Ascending aorta (tissue), 2 donors: ENCODE measurements around the gene EIF4G3. TPM values are rescaled to one million over a fixed set of nuclear protein-coding genes. Genes with fewer than 3 reads are reported as not detected.
A peak's percentile ranks its signal among the peaks of the same experiment; 100 is the strongest.
"Not testable (repeated sequence)": the region's sequence is repeated elsewhere in the genome, so short reads cannot be mapped to it uniquely, and the experiment has no call there.

ENCODE experiments used
- DNase-seq, 2 donors: peaks; one replicate each; pipeline ENCODE4 v3.0.0-alpha.2; 2019; ENCODE audit warnings: low spot score in 2 of 2
- H3K27ac ChIP-seq, 2 donors: fragments of 200-600 bp; sonication (generic); one replicate each; pipeline ENCODE4 v1.5.1; 2016 to 2017; ENCODE audit warnings: mild to moderate bottlenecking in 1 of 2
- H3K27me3 ChIP-seq: fragments of 200-600 bp; sonication (generic); one replicate; pipeline ENCODE4 v1.5.1; 2017
- H3K36me3 ChIP-seq, 2 donors: fragments of 200-600 bp; sonication (generic); one replicate each; pipeline ENCODE4 v1.5.1; 2016
- H3K4me1 ChIP-seq, 2 donors: fragments of 200-600 bp; sonication (generic); one replicate each; pipeline ENCODE4 v1.5.1; 2016 to 2017; ENCODE audit warnings: mild to moderate bottlenecking in 1 of 2
- H3K4me3 ChIP-seq, 2 donors: fragments of 200-600 bp; sonication (generic); one replicate each; pipeline ENCODE4 v1.5.1; 2016 to 2017; ENCODE audit warnings: mild to moderate bottlenecking in 1 of 2
- H3K9me3 ChIP-seq, 2 donors: fragments of 200-600 bp; sonication (generic); one replicate each; pipeline ENCODE4 v1.5.1; 2016
- CTCF ChIP-seq, 3 experiments: fragments of 200-600 bp in 2 of 3; fragments of 450-650 bp in 1 of 3; sonication (generic) in 2 of 3; IDR thresholded peaks; one replicate each; pipeline ENCODE4 v1.5.1; 2016 to 2019; ENCODE audit warnings: antibody characterized with exemption in 3 of 3, mild to moderate bottlenecking in 1 of 3, moderate library complexity in 1 of 3
- intact Hi-C: fragments of 100-400 bp; cut with DNase I; formaldehyde crosslinking; loops from one replicate; pipeline ENCODE4 v1.15.1; 2023
- total RNA-seq: library from RNA; depleted of rRNA; stranded (reverse); fragments of >200 nt; gene quantifications from one replicate; pipeline ENCODE4 v1.1.0, GENCODE V29; 2016

EIF4G3 gene
- total RNA-seq, 1 donor from 2014 or later, result 33.7 TPM

GRCh38 chr1:21175670-21176581 lies 771 bp downstream of the EIF4G3 start:
- H3K4me3 ChIP-seq, result peak overlapping the region; percentile 72 to 84
- H3K9me3 ChIP-seq, result no peaks in the 10 kb centered on the region
- intact Hi-C loops, result loop anchor here (5.0 kb wide), 1 partner anchor 389 kb away; the partner anchor contains the start of gene HP1BP3
- H3K36me3 ChIP-seq, result no peaks in the 10 kb centered on the region
- peak overlapping the region; percentile 80 to 87 for H3K27ac ChIP-seq
- DNase-seq, result no peak
- H3K4me1 ChIP-seq, result peaks cover 3 to 7% of the 10 kb centered on the region in 2 donors
- no peak for TF ChIP-seq CTCF (IDR thresholded peaks at IDR 0.05)
- H3K27me3 ChIP-seq, result no peaks in the 10 kb centered on the region

- H3K27ac ChIP-seq, result peak overlapping the region; percentile 80 to 87
- no peak for TF ChIP-seq CTCF (IDR thresholded peaks at IDR 0.05)
- peak in 1 of 2 donors; percentile 71 for DNase-seq
- intact Hi-C loops, result loop anchor here (5.0 kb wide), 1 partner anchor 388 kb away; the partner anchor contains the start of gene HP1BP3
- H3K4me1 ChIP-seq, result peaks cover 6 to 7% of the 10 kb centered on the region in 2 donors
- H3K4me3 ChIP-seq, result peak overlapping the region; percentile 72 to 84
- H3K9me3 ChIP-seq, result no peaks in the 10 kb centered on the region
- H3K27me3 ChIP-seq, result no peaks in the 10 kb centered on the region
- H3K36me3 ChIP-seq, result no peaks in the 10 kb centered on the region
Observed at GRCh38 chr1:21175324-21175669, 1.4 kb downstream of the EIF4G3 start.

GRCh38 chr1:21174654-21175323 lies 1.9 kb downstream of the EIF4G3 start:
- H3K36me3 ChIP-seq, result no peaks in the 10 kb centered on the region
- no peak for DNase-seq
- no peaks in the 10 kb centered on the region for H3K27me3 ChIP-seq
- TF ChIP-seq CTCF (IDR thresholded peaks at IDR 0.05), result no peak
- peaks cover 6 to 7% of the 10 kb centered on the region in 2 donors for H3K4me1 ChIP-seq
- peak overlapping the region; percentile 72 to 84 for H3K4me3 ChIP-seq
- H3K27ac ChIP-seq, result peak overlapping the region; percentile 80 to 87
- intact Hi-C loops, result loop anchor here (5.0 kb wide), 1 partner anchor 387 kb away; the partner anchor contains the start of gene HP1BP3
- H3K9me3 ChIP-seq, result no peaks in the 10 kb centered on the region

- no peak for DNase-seq
- H3K27me3 ChIP-seq, result no peaks in the 10 kb centered on the region
- no peaks in the 10 kb centered on the region for H3K36me3 ChIP-seq
- H3K9me3 ChIP-seq, result no peaks in the 10 kb centered on the region
- intact Hi-C loops, result no loop called here
- H3K4me1 ChIP-seq, result peaks cover 6 to 7% of the 10 kb centered on the region in 2 donors
- H3K4me3 ChIP-seq, result peak overlapping the region; percentile 72 to 84
- TF ChIP-seq CTCF (IDR thresholded peaks at IDR 0.05), result no peak
- H3K27ac ChIP-seq, result peak overlapping the region; percentile 80 to 87
Observed at GRCh38 chr1:21174230-21174629, 2.5 kb downstream of the EIF4G3 start.

GRCh38 chr1:21173096-21173495 lies 3.6 kb downstream of the EIF4G3 start:
- H3K4me3 ChIP-seq, DNase-seq, H3K36me3 ChIP-seq, H3K4me1 ChIP-seq, H3K27me3 ChIP-seq, intact Hi-C loops, H3K9me3 ChIP-seq: not testable (repeated sequence)
- H3K27ac ChIP-seq, result peak overlapping the region in 1 of 2 donors; percentile 87

- H3K36me3 ChIP-seq, result peaks cover 7 to 15% of the 10 kb centered on the region in 2 donors
- H3K9me3 ChIP-seq, DNase-seq, H3K4me1 ChIP-seq, intact Hi-C loops, H3K4me3 ChIP-seq, H3K27me3 ChIP-seq: not testable (repeated sequence)
- H3K27ac ChIP-seq, result peak overlapping the region in 1 of 2 donors; percentile 81
Observed at GRCh38 chr1:21170837-21171236, 5.9 kb downstream of the EIF4G3 start.
